Skeletal muscle cell (primary cell): ENCODE measurements around the gene NKD1.

Source experiments
- DNase-seq: peaks from one replicate; pipeline ENCODE4 v3.0.0-alpha.2; 2010; ENCODE audit warnings: low read depth
- H3K4me3 ChIP-seq: 2 replicates; pipeline ENCODE4 v1.5.1; 2011; ENCODE audit warnings: low read depth, mild to moderate bottlenecking, control low read depth, low read length, moderate library complexity

Gene NKD1

DNA sequence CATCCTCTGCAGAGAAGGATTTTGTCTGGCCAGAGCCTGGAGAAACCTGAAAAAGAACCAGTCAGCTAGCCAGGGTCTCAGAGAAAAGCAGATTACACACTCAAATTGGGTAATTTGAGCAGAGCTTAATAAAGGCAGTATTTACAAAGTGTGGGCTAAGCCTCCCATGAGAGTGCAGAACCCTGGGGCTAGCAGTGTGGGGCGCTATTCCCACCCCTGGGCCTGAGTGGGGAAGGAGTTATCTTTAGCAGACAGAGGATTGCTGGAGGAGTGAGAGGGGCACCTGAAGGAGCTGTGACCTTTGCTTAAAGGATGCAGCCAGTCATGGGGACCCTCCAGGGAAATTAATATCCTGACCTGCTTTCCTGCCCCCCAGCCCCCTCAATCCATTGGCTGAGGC, 86.8 kb downstream of the NKD1 start:
- DNase-seq = no peak
- no peak overlapping the region for H3K4me3 ChIP-seq

DNA sequence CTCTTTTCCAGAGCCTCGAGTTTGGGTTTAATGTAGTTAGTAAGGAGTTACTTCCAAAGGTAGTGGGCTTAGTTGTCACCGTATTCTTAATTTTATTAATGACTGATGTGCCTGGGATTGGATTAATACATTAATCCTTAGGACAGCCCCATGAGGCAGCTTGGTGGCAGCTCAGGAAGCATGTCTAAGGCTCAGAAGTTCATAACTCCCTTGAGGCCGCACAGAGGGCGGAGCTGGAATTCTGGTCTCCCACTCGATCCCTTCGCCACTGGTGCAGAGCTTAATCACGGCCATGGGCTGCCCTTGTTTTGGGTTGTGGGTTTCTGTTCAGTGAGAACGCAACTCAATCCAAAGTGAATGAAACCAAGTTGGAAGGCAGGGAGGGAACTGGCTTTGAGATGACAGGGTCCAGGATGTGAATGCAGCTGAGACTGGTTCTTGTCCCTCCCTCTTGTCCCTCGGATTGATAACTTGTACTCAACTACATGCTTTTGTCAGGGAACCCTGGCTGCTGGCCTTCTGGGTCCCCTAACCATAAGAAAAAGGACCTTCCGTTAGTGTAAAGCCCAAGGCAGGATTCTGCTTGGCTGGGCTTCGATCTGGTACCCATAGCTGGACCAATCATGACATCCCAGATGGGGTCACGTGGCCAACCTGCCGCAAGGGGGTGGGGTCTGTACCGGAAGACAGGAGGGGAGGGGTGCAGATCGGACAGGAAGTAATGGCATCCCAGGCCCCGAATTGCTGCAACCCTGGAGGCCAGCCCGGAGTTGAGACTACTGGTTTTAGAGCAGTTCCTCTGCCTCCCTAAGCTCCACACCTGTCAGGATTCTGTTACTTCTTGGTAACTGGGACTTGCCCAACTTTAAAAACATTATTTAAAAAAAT, 87.6 kb downstream of the NKD1 start:
- DNase-seq = no peak

DNA sequence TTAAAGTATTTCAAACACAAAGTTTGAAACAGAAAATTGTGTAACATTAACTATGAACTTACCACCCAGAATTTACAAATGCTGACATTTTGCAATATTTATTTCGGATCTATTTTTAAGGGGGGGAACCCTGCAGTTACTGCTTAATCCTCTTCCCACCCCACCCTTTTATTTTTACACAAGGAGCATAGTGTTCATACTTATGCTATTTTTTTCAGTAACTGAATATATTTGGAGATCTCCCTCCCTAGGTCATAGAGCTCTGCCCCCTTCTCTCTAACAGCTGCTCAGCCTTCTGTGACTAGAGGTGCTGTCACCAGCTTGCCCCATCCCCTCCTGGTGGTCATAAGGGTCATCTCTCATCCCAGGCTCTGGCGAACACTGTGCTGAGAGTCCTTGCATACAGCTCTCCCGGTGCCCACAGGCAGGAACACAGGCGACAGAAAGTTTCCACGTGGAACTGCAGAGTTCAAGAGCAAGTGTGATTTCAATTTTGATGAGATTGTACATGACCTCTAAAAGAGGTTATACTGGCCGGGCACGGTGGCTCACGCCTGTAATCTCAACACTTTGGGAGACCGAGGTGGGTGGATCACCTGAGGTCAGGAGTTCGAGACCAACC, 88.7 kb downstream of the NKD1 start:
- no peak for DNase-seq

More for the DNA sequence above, 87.6 kb downstream of the NKD1 start:
- H3K4me3 ChIP-seq = no peak overlapping the region

DNA sequence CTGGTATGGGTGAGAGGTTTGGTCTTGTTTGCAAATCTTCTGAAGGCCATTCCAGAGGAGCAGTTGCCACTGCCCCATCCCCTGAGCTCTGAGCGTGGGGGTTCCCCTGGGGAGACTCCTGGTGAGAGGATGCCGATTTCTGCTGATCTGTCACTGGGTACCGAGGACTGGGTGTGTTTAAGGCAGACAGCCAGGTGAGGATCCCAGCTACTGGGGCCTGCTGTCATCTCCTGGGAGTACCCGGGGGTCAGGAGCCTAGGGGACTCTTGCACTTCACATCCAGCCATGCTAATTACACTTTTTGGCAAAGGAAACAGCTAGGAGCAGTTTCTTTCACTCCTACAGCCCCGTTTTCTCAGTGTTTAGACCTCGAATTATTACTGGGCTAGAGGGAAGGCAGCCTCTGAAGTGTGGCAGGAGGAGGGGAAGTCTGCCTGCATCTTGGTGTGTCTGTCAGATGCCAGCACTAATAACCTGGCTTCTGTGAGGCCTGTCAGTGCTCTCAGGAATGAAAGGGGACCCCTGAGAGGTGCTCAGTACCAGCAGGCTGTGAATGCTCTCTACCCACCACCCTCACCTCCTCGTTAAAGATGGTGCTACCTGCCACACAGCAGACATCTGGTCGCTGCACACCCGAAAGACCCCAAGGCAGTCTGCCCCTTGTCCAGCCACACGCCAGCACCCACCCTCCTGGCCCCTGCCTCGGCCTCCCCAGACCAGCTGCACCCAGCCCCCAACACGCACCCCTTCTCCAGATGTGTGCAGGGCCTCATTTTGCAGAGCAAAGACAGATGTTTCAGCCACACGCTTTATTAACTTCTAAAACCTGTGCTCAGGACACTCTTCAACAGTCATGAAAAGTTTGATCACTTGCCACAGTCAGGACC, 89.8 kb downstream of the NKD1 start:
- H3K4me3 ChIP-seq = no peak overlapping the region
- no peak for DNase-seq

More for the DNA sequence above, 88.7 kb downstream of the NKD1 start:
- no peak overlapping the region for H3K4me3 ChIP-seq

DNA sequence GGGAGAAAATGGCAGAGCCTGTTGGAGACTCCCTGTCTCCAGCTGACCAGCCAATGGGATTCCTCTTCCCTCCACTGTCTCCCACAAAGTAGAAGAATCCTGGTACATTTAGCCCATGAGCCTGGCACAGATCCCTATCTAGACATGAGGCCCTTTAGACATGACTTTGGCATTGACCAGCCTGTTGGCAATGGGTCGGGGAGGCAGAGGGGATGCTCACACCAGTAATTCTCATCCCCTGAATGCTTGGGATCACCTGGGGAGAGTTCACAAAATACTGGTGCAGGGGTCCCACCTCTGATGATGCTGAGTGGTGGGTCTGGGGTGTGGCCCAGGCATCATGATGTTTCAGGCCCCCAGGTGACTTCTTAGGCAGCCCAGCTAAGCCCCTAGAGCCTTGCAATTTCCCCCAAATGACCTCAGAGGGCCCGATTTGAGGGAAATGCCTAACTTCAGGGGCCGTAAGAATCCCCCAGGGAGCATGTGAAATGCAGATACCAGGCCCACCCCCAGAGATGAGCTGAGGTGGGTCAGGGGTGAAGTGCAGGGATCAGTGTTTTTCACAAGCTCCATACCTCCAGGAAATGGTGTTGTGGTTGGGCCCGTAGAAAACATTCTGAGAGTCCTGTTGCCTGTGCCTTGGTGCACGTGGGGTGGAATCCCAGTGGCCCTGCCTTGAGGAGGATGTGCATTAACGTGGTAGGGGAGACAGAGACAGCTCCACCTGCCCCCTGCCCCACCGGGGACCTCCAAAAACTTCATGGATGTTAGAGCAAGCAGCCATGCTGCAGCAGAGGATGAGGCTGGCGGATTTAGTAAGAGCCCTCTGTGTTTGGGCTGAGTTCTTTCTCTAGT, 90.8 kb downstream of the NKD1 start:
- no peak for DNase-seq
- H3K4me3 ChIP-seq = no peak overlapping the region

DNA sequence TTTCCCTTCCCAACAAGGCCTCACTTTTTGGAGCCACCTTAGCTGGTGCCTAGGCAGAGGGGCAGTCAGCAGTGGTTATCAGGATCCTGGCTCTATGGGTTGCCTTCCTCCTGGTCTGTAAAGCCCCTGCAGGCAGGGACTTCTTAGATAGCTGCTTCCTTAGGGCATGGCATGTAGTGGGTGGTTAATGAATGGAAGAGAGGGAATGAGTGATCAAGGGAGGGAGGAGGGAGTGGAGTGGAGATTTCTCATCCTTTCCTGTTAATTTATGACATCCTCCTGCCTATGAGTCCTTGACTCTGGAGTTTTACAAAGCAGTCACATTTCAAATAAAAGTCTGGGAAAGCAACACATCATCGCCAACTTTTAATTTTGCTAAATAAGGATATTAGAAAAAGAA, 92.2 kb downstream of the NKD1 start:
- no peak overlapping the region for H3K4me3 ChIP-seq
- DNase-seq = no peak

DNA sequence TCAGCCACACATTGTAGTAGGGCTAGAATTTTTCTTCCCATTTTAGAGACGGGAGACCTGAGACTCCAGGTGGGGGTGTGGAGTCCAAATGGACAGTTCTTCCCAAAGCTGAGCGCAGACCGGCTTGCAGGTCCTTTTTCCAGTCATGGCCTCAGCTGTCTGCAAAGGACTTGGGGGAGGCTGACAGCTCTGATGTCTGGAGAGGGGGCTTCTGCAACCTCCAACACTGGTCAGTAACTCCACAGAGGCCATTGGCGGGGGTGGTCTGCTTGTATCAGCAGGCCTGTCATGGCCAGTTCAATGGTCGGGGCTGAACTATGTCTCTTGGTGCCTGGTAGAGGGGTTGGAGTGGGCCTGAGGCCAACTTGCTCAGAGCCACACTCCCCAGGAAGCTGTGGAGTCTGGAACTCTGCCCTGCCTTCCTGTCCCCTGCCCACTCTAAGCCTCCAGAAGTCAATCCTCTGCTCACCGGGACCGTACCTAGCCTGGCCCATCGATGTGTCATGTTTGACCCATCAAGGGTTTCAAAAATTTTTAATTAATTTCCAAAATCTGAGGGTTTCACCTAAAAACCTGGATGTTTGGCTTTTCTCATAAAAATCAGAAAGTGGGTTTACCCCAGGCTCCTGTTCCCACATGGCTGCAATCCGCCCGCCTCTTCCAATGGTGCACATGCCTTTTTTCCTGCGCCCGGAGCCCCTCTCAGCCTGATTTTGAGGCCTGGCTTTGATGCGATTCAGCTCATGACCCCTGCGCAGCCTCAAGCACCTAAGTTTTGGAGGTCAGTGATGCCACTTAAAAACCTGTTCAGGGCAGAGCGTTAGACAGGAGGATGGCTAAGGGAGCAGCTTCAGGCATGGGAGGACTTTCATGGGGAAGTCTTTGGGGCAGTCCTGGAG, 93.0 kb downstream of the NKD1 start:
- DNase-seq = no peak

DNA sequence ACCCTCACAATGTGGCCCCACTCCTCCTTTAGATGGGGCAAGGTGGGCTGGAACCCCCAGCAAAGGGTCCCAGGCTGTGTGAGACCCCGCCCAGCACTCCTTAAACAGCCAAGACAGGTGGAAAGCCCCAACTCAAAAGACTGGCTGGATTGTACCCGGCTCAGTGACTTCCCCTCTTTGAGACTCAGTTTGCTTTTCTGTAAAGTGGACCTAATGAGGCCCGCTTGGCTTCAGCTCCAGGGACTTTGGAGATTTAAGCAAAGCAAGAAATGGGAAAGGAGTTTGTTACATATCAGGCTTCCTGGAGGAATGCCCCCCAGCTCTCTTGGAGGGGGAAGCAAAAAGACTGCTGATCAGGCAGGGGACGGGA, 93.6 kb downstream of the NKD1 start:
- DNase-seq = no peak
- no peak overlapping the region for H3K4me3 ChIP-seq

More for the DNA sequence above, 93.0 kb downstream of the NKD1 start:
- H3K4me3 ChIP-seq = no peak overlapping the region

DNA sequence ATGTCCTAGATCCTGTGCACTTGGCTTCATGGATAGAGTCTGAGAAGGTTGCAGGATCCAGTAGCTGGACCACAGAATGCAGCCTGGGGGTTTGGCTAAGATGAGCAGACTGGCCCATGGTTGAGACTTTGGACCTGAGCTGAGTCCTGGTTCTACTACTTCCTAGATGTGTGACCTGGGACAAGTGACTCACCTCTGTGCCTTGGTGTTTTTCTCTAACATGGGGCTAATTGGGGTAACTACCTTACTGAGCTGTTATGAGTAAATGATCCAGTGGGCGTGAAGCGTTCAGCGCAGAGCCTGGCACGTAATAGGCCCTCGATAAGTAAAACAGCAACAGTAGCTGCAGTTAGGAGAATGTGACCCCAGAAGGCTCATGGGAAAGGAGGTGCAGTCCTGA, 94.2 kb downstream of the NKD1 start:
- DNase-seq = no peak
- no peak overlapping the region for H3K4me3 ChIP-seq

DNA sequence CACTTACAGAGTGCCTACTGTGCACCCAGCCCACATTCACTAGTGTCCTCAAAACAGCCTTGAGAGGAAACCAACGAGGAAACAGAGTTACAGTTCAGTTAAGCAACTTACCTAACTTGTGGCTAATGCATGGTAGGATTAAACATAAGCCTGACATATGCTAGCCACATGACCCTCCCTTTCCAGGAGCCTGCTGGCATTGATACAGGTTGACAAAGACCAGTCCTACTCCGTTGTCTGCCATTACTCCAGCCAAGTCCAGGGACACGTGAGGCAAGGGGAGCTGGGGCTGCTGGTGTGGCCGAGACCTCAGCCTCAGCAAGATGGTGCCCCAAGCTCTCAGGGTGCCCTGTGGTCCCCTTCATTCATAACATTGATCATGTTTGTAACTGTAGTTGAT, 95.0 kb downstream of the NKD1 start:
- no peak for DNase-seq
- no peak overlapping the region for H3K4me3 ChIP-seq

DNA sequence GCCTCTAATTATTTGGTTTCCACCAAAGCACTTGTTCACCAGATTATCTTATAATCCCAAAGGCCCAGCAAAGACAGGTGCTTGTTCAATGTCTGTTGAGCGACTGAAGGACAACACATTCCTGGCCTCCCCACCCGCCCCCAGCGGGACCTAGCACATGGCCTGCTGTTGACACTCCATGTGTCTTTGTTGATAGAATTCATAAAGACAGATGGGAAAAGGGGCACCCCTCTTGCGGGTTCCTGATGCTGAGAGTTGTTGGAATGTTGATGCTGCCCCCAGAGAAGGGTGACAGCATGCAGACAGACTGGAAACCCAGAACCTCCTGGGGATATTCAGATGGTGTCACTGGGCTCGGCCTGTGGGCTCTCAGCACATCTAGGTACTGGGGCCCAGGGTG, 96.0 kb downstream of the NKD1 start:
- H3K4me3 ChIP-seq = no peak overlapping the region
- no peak for DNase-seq

DNA sequence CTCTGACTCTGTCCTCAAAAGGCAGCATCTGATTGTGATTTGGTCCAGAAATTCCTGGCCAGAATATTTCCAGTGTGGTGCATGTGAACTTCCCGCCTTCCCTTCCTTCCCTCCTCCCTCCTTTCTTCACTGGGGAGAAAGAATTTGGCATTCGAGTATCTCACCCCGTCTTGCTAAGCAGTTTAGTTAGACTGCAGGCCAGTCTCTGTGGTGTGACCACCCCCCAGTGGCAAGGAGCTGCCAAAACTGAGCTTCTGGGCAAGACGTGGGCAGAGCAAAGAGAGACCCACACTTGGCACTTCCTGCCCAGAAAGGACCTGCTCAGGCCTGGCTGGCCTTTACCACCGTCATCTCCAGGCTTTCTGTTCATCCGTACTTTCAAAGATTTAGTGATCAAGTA, 96.5 kb downstream of the NKD1 start:
- H3K4me3 ChIP-seq = no peak overlapping the region
- DNase-seq = no peak

DNA sequence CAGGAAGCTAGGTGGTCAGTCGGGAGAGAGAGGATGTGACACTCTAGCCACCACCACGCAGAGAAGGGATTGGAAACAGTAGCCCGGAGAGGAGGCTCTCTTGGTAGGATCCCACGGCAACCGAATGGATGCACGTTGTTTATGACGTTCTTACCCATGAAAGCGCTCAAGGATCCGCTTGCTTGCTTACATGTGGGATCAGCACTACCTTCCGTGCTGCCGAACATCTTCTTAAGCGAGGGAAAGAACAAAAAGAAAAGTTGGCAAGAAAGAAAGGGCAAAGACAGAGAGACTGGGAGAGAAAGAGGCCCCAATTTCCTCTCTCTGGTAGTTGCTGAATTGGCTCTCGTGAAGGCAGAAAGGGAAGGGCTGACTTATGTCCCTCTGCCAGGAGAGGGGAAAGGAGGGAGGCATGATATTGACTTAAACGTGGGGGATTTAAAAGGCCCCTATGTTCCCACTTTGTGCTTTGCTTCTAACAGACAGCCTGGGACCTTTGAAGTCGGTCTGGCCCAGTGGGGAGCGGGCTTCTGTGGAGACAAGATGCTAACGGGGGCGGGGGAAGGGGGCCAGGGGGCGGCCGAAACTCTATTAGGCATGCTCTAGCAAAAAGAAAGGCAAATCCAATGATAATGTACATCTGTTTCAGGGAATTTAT, 97.5 kb downstream of the NKD1 start:
- no peak overlapping the region for H3K4me3 ChIP-seq
- DNase-seq = no peak

DNA sequence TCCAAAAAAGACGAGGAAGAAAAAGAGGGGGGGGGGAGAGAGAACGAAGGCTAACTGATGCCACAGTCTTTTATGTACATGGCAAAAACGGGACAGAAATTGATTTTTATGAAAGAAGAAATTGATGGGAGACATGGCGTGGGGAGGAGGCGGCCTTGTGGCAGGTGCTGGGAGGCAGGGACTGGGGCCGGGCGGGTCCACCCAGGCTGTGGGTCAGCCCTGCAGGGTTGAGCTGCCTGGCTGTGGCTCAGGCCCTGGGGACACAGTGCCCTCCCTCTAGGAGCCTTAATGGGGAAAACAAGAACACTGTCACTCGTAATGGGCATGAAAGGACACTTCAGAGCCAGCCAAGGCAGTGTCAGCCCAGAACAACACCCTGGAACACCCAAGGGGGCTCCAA, 98.1 kb downstream of the NKD1 start:
- no peak for DNase-seq
- no peak overlapping the region for H3K4me3 ChIP-seq

DNA sequence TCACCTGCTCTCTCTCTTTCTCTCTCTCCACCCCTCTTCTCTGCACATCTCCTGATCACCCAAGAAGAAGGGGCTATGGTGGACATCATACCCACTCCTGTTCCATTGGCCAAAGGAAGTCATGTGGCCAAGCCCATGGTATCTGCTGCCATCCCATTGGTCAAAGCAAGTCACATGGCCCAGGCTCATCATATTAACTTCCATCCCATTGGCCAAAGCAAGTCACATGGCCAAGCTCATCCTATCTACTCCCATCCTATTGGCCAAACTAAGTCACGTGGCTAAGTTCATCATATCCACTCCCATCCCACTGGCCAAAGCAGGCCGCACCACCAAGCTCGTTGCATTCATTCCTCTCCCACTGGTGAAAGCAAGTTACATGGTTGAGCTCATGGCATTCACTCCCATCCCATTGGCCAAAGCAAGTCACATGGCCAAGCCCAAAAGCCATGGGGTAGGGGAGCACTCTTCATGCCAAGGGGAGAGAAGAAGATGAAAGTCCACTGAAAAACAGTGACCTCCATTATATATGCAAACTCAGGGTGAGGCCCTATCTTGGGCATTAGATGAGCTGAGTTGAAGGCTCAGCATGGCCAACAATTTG, 103.7 kb downstream of the NKD1 start:
- H3K4me3 ChIP-seq = no peak overlapping the region
- no peak for DNase-seq

DNA sequence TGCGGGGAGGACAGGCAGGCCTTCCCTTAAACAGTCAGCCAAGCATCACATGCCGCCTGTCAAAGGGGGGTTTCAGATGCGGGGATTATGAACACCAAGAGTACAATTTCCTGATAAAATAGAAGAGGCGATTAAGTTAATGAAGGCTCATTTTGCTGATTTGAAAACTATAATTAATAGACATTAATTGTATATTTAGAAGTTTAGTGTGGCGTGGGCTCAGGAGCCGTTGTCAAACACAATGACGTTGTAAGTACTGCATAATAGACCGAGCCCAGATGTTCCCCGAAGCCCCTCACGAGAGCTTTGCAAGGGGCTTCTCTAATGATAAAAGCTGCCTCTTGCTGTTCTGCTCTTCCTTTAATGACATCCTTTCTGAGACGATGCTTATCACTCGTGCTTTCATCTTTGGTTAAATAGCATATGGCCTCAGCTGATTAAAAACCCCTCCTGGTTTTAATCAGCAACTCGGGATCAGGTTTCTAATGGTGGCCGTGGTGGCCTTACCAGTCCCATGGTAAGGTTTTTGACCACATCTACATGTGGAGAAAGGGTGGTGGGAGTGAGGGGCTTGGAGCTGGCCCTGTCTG, 104.7 kb downstream of the NKD1 start:
- H3K4me3 ChIP-seq = no peak overlapping the region
- DNase-seq = no peak
